ENCODE results near the gene MEA1.

GRCh38 chr6:43014434-43014909, 726 bp upstream of the MEA1 start:
- TF ChIP-seq CEBPB (IDR thresholded peaks at IDR 0.05; ENCODE audit: low read depth) (no peak), POLR2A (IDR thresholded peaks at IDR 0.05; ENCODE audit: borderline replicate concordance, extremely low read depth, insufficient read depth, insufficient read length) (peak; percentile 4), REST (IDR thresholded peaks at IDR 0.05; ENCODE audit: low read depth) (no peak), CTCF (IDR thresholded peaks at IDR 0.05 in 2 of 3, conservative IDR thresholded peaks at IDR 0.05 in 1 of 3; ENCODE audit: borderline replicate concordance in 1 of 3, insufficient read depth in 1 of 3, low read depth in 2 of 3, low read length in 2 of 3) (no peak), EZH2 (IDR thresholded peaks at IDR 0.05) (no peak), POLR2AphosphoS5 (IDR thresholded peaks at IDR 0.05; ENCODE audit: low read depth, low read length) (no peak), EGR1 (IDR thresholded peaks at IDR 0.05; ENCODE audit: low read depth) (no peak), TCF7L2 (IDR thresholded peaks at IDR 0.05; ENCODE audit: borderline replicate concordance, extremely low read depth, insufficient read depth, insufficient read length) (no peak), RAD21 (IDR thresholded peaks at IDR 0.05; ENCODE audit: low read depth) (no peak), MAX (IDR thresholded peaks at IDR 0.05) (no peak)
- TF ChIP-seq, protein P1, sequence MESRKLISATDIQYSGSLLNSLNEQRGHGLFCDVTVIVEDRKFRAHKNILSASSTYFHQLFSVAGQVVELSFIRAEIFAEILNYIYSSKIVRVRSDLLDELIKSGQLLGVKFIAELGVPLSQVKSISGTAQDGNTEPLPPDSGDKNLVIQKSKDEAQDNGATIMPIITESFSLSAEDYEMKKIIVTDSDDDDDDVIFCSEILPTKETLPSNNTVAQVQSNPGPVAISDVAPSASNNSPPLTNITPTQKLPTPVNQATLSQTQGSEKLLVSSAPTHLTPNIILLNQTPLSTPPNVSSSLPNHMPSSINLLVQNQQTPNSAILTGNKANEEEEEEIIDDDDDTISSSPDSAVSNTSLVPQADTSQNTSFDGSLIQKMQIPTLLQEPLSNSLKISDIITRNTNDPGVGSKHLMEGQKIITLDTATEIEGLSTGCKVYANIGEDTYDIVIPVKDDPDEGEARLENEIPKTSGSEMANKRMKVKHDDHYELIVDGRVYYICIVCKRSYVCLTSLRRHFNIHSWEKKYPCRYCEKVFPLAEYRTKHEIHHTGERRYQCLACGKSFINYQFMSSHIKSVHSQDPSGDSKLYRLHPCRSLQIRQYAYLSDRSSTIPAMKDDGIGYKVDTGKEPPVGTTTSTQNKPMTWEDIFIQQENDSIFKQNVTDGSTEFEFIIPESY (IDR thresholded peaks at IDR 0.05; ENCODE audit: extremely low read depth, insufficient replicate concordance, low read length), result no peak
